ENCODE measurements around the gene ALOXE3.

- TF ChIP-seq CTCF (IDR thresholded peaks at IDR 0.05) (no peak), EZH2 (IDR thresholded peaks at IDR 0.05) (no peak)
These were observed 1.5 kb downstream of the ALOXE3 start for GRCh38 chr17:8116776-8117175.

Data from neural progenitor cell (in vitro differentiated cells).